Measurements from ENCODE around the gene RRAS. TPM values are rescaled to one million over a fixed set of nuclear protein-coding genes. Genes with fewer than 3 reads are reported as not detected.
A peak's percentile ranks its signal among the peaks of the same experiment; 100 is the strongest.

RRAS gene
- total RNA-seq, 2 donors from 2014 or later: 6.6 to 9.1 TPM

- peak; percentile 8 for ATAC-seq
- Mint-ChIP-seq H3K4me3 (peak overlapping the region; percentile 100), H3K4me1 (peaks cover 46% of the 10 kb centered on the region), H3K36me3 (ENCODE audit: low read depth) (peaks cover 10% of the 10 kb centered on the region), H3K27me3 (no peaks in the 10 kb centered on the region), H3K27ac (peak overlapping the region; percentile 100)
- DNase-seq: no peak
- H3K9me3 ChIP-seq (ENCODE audit: control insufficient read depth, low read length, poor library complexity, severe bottlenecking): no peaks in the 10 kb centered on the region
These were observed 26.1 kb upstream of the RRAS start for GRCh38 chr19:49666120-49666444.

- H3K4me3 Mint-ChIP-seq: peak within 1 kb of the TSS; percentile 100
- ATAC-seq (peak; percentile 84), DNase-seq (peak; percentile 98 to 100 (median 98))
- H3K36me3 Mint-ChIP-seq (ENCODE audit: low read depth): peaks cover 10% of the 10 kb centered on the region
- no peaks in the 10 kb centered on the region for H3K27me3 Mint-ChIP-seq
- peaks cover 46% of the 10 kb centered on the region for H3K4me1 Mint-ChIP-seq
- peak within 1 kb of the TSS; percentile 100 for H3K27ac Mint-ChIP-seq
- no peaks in the 10 kb centered on the region for H3K9me3 ChIP-seq (ENCODE audit: control insufficient read depth, low read length, poor library complexity, severe bottlenecking)
These were observed 25.6 kb upstream of the RRAS start, which contains the start of the genes BCL2L12 and IRF3 for GRCh38 chr19:49665351-49666119. TSS of gene BCL2L12 (plus strand) at chr19:49665933. CDS start at chr19:49666693, 760 bp downstream. TSS of gene IRF3 (minus strand) at chr19:49665857. CDS start at chr19:49664838, 1,019 bp downstream.

- H3K27ac Mint-ChIP-seq: peak overlapping the region; percentile 100
- no peak for DNase-seq
- H3K27me3 Mint-ChIP-seq: no peaks in the 10 kb centered on the region
- ATAC-seq: no peak
- H3K4me1 Mint-ChIP-seq: peaks cover 46% of the 10 kb centered on the region
- no peaks in the 10 kb centered on the region for H3K9me3 ChIP-seq (ENCODE audit: control insufficient read depth, low read length, poor library complexity, severe bottlenecking)
- peaks cover 10% of the 10 kb centered on the region for H3K36me3 Mint-ChIP-seq (ENCODE audit: low read depth)
- peak overlapping the region; percentile 100 for H3K4me3 Mint-ChIP-seq
These were observed 25.1 kb upstream of the RRAS start for GRCh38 chr19:49665036-49665350.

GRCh38 chr19:49664171-49665035 is 24.5 kb upstream of the RRAS start:
- H3K27ac Mint-ChIP-seq: peak overlapping the region; percentile 100
- H3K9me3 ChIP-seq (ENCODE audit: control insufficient read depth, low read length, poor library complexity, severe bottlenecking): no peaks in the 10 kb centered on the region
- peak overlapping the region; percentile 100 for H3K4me3 Mint-ChIP-seq
- peaks cover 43% of the 10 kb centered on the region for H3K4me1 Mint-ChIP-seq
- H3K27me3 Mint-ChIP-seq: no peaks in the 10 kb centered on the region
- ATAC-seq (peak; percentile 73), DNase-seq (peak; percentile 81 to 94 (median 90))
- peaks cover 10% of the 10 kb centered on the region for H3K36me3 Mint-ChIP-seq (ENCODE audit: low read depth)

- peaks cover 10% of the 10 kb centered on the region for H3K36me3 Mint-ChIP-seq (ENCODE audit: low read depth)
- H3K27ac Mint-ChIP-seq: peak overlapping the region; percentile 100
- no peaks in the 10 kb centered on the region for H3K27me3 Mint-ChIP-seq
- peaks cover 46% of the 10 kb centered on the region for H3K4me1 Mint-ChIP-seq
- ATAC-seq (no peak), DNase-seq (no peak)
- H3K9me3 ChIP-seq (ENCODE audit: control insufficient read depth, low read length, poor library complexity, severe bottlenecking): no peaks in the 10 kb centered on the region
- H3K4me3 Mint-ChIP-seq: peak overlapping the region; percentile 100
These were observed 23.3 kb upstream of the RRAS start for GRCh38 chr19:49663224-49663623.

GRCh38 chr19:49662011-49662410 is 22.1 kb upstream of the RRAS start:
- H3K9me3 ChIP-seq (ENCODE audit: control insufficient read depth, low read length, poor library complexity, severe bottlenecking): no peaks in the 10 kb centered on the region
- Mint-ChIP-seq H3K27me3 (no peaks in the 10 kb centered on the region), H3K27ac (peak overlapping the region; percentile 100), H3K4me3 (no peak overlapping the region), H3K4me1 (peaks cover 42% of the 10 kb centered on the region), H3K36me3 (ENCODE audit: low read depth) (peaks cover 13% of the 10 kb centered on the region)
- ATAC-seq (no peak), DNase-seq (no peak)

- Mint-ChIP-seq H3K36me3 (ENCODE audit: low read depth) (peaks cover 9% of the 10 kb centered on the region), H3K4me1 (peaks cover 34% of the 10 kb centered on the region), H3K4me3 (no peak overlapping the region)
These were observed 20.5 kb upstream of the RRAS start for GRCh38 chr19:49660338-49660961.

GRCh38 chr19:49658566-49659442 is 18.9 kb upstream of the RRAS start:
- Mint-ChIP-seq H3K4me3 (no peak overlapping the region), H3K36me3 (ENCODE audit: low read depth) (peaks cover 3% of the 10 kb centered on the region), H3K27ac (no peak overlapping the region), H3K27me3 (no peaks in the 10 kb centered on the region), H3K4me1 (peaks cover 22% of the 10 kb centered on the region)
- no peaks in the 10 kb centered on the region for H3K9me3 ChIP-seq (ENCODE audit: control insufficient read depth, low read length, poor library complexity, severe bottlenecking)
- ATAC-seq: no peak
- no peak for DNase-seq

More at GRCh38 chr19:49660338-49660961, 20.5 kb upstream of the RRAS start:
- DNase-seq: no peak
- Mint-ChIP-seq H3K27ac (peak overlapping the region; percentile 65), H3K27me3 (no peaks in the 10 kb centered on the region)
- no peaks in the 10 kb centered on the region for H3K9me3 ChIP-seq (ENCODE audit: control insufficient read depth, low read length, poor library complexity, severe bottlenecking)
- ATAC-seq: no peak

GRCh38 chr19:49658139-49658517 is 18.2 kb upstream of the RRAS start:
- H3K27me3 Mint-ChIP-seq: no peaks in the 10 kb centered on the region
- no peak overlapping the region for H3K4me3 Mint-ChIP-seq
- no peaks in the 10 kb centered on the region for H3K9me3 ChIP-seq (ENCODE audit: control insufficient read depth, low read length, poor library complexity, severe bottlenecking)
- peaks cover 3% of the 10 kb centered on the region for H3K36me3 Mint-ChIP-seq (ENCODE audit: low read depth)
- H3K4me1 Mint-ChIP-seq: peaks cover 18% of the 10 kb centered on the region
- H3K27ac Mint-ChIP-seq: no peak overlapping the region
- DNase-seq: no peak
- ATAC-seq: no peak

GRCh38 chr19:49657493-49658138 is 17.7 kb upstream of the RRAS start:
- H3K4me1 Mint-ChIP-seq: peaks cover 14% of the 10 kb centered on the region

GRCh38 chr19:49656456-49657109 is 16.6 kb upstream of the RRAS start:
- no peak overlapping the region for H3K4me3 Mint-ChIP-seq
- ATAC-seq (no peak), DNase-seq (no peak)
- H3K36me3 Mint-ChIP-seq (ENCODE audit: low read depth): peaks cover 3% of the 10 kb centered on the region
- H3K4me1 Mint-ChIP-seq: peaks cover 12% of the 10 kb centered on the region
- no peak overlapping the region for H3K27ac Mint-ChIP-seq
- H3K9me3 ChIP-seq (ENCODE audit: control insufficient read depth, low read length, poor library complexity, severe bottlenecking): no peaks in the 10 kb centered on the region
- H3K27me3 Mint-ChIP-seq: no peaks in the 10 kb centered on the region

More at GRCh38 chr19:49657493-49658138, 17.7 kb upstream of the RRAS start:
- Mint-ChIP-seq H3K4me3 (no peak overlapping the region), H3K27me3 (no peaks in the 10 kb centered on the region), H3K36me3 (ENCODE audit: low read depth) (peaks cover 3% of the 10 kb centered on the region), H3K27ac (no peak overlapping the region)
- DNase-seq (no peak), ATAC-seq (no peak)
- no peaks in the 10 kb centered on the region for H3K9me3 ChIP-seq (ENCODE audit: control insufficient read depth, low read length, poor library complexity, severe bottlenecking)

Measured in T-helper 17 cell (primary cell).